PFSK-1 (cell line): ENCODE results near the gene MRPL10.

Experiments
- FOXP2 ChIP-seq: optimal IDR thresholded peaks from 2 replicates; pipeline ENCODE3; 2011; ENCODE audit warnings: borderline replicate concordance, control low read depth, inconsistent platforms; ENCODE audit not compliant: insufficient read depth; ENCODE audit errors: extremely low read length, extremely low read depth
- POLR2AphosphoS5 ChIP-seq: IDR thresholded peaks from 2 replicates; pipeline ENCODE4 v1.6.1; 2012; ENCODE audit warnings: low read depth, mild to moderate bottlenecking, control low read depth, low read length, moderate library complexity
- REST ChIP-seq, 2 experiments: IDR thresholded peaks; 2 replicates each; pipeline versions ENCODE4 v1.6.1 to v1.8.0; 2011 to 2012; ENCODE audit warnings: low read depth in 2 of 2, low read length in 2 of 2, control low read depth in 1 of 2, inconsistent platforms in 1 of 2, mild to moderate bottlenecking in 1 of 2, moderate library complexity in 1 of 2; ENCODE audit not compliant: insufficient read depth in 1 of 2
- SIN3A ChIP-seq: IDR thresholded peaks from 2 replicates; pipeline ENCODE4 v1.6.1; 2012; ENCODE audit warnings: mild to moderate bottlenecking, low read length, moderate library complexity, borderline replicate concordance; ENCODE audit not compliant: insufficient read depth
- TAF1 ChIP-seq: IDR thresholded peaks from 2 replicates; pipeline ENCODE4 v1.6.1; 2012; ENCODE audit warnings: low read length, control low read depth, borderline replicate concordance; ENCODE audit not compliant: insufficient read depth

MRPL10 gene

GRCh38 chr17:47877368-47878034 lies 46.2 kb upstream of the MRPL10 start:
- TF ChIP-seq FOXP2 = peak; percentile 42
- no peak for TF ChIP-seq TAF1

- TF ChIP-seq REST (IDR thresholded peaks at IDR 0.05; ENCODE audit: insufficient read depth in 1 of 2, low read depth in 2 of 2, low read length in 2 of 2) (no peak), POLR2AphosphoS5 (no peak)
These were observed 44.0 kb upstream of the MRPL10 start for GRCh38 chr17:47875011-47875985.

- TF ChIP-seq FOXP2 (no peak), REST (IDR thresholded peaks at IDR 0.05; ENCODE audit: insufficient read depth in 1 of 2, low read depth in 2 of 2, low read length in 2 of 2) (no peak), TAF1 (no peak), POLR2AphosphoS5 (no peak), SIN3A (no peak)
These were observed 42.1 kb upstream of the MRPL10 start for GRCh38 chr17:47873200-47874090.

- TF ChIP-seq POLR2AphosphoS5 = no peak
- no peak for TF ChIP-seq TAF1
- no peak for TF ChIP-seq FOXP2
- no peak for TF ChIP-seq REST (IDR thresholded peaks at IDR 0.05; ENCODE audit: insufficient read depth in 1 of 2, low read depth in 2 of 2, low read length in 2 of 2)
- TF ChIP-seq SIN3A = no peak
These were observed 41.4 kb upstream of the MRPL10 start for GRCh38 chr17:47872651-47873161.

- TF ChIP-seq TAF1 = no peak
- TF ChIP-seq POLR2AphosphoS5 = no peak
- no peak for TF ChIP-seq FOXP2
- TF ChIP-seq REST (IDR thresholded peaks at IDR 0.05; ENCODE audit: insufficient read depth in 1 of 2, low read depth in 2 of 2, low read length in 2 of 2) = no peak
- TF ChIP-seq SIN3A = no peak
These were observed 40.8 kb upstream of the MRPL10 start for GRCh38 chr17:47872019-47872650.
